HL-60 (cell line): ENCODE data around the gene HOXD12.

ENCODE experiments used
- DNase-seq, 2 experiments: peaks; one replicate each; pipeline ENCODE4 v3.0.0-alpha.2; 2010 to 2020; ENCODE audit warnings: low read depth in 1 of 2, low spot score in 1 of 2
- H3K27ac ChIP-seq: fragments of 250-450 bp; sonication (Bioruptor Pico); replicated peaks from 2 replicates; pipeline ENCODE4 v1.5.1; 2020; ENCODE audit warnings: mild to moderate bottlenecking, moderate library complexity
- H3K27me3 ChIP-seq: fragments of 250-450 bp; sonication (Bioruptor Pico); 2 replicates; pipeline ENCODE4 v1.5.1; 2021; ENCODE audit warnings: mild to moderate bottlenecking, moderate library complexity; ENCODE audit not compliant: insufficient read depth, poor library complexity, severe bottlenecking
- H3K4me3 ChIP-seq: replicated peaks from 2 replicates; pipeline ENCODE4 v1.5.1; 2011; ENCODE audit warnings: mild to moderate bottlenecking, control low read depth, low read length; ENCODE audit not compliant: insufficient read depth
- GABPA ChIP-seq: IDR thresholded peaks from 2 replicates; pipeline ENCODE4 v1.6.1; 2012; ENCODE audit warnings: low read depth
- POLR2AphosphoS5 ChIP-seq: IDR thresholded peaks from 2 replicates; pipeline ENCODE4 v1.6.1; 2012; ENCODE audit warnings: low read depth
- SPI1 ChIP-seq: IDR thresholded peaks from 2 replicates; pipeline ENCODE4 v1.6.1; 2012; ENCODE audit warnings: low read depth, mild to moderate bottlenecking, borderline replicate concordance
- TF ChIP-seq, protein P1 (sequence below): IDR thresholded peaks from one replicate; pipeline ENCODE4 v1.5.1; 2011; ENCODE audit warnings: low read length, control low read depth, inconsistent platforms; ENCODE audit not compliant: insufficient read depth
- TF ChIP-seq, protein P2 (sequence below): IDR thresholded peaks from 2 replicates; pipeline ENCODE4 v1.6.1; 2012; ENCODE audit warnings: low read depth; ENCODE audit not compliant: insufficient replicate concordance

Gene HOXD12

DNA sequence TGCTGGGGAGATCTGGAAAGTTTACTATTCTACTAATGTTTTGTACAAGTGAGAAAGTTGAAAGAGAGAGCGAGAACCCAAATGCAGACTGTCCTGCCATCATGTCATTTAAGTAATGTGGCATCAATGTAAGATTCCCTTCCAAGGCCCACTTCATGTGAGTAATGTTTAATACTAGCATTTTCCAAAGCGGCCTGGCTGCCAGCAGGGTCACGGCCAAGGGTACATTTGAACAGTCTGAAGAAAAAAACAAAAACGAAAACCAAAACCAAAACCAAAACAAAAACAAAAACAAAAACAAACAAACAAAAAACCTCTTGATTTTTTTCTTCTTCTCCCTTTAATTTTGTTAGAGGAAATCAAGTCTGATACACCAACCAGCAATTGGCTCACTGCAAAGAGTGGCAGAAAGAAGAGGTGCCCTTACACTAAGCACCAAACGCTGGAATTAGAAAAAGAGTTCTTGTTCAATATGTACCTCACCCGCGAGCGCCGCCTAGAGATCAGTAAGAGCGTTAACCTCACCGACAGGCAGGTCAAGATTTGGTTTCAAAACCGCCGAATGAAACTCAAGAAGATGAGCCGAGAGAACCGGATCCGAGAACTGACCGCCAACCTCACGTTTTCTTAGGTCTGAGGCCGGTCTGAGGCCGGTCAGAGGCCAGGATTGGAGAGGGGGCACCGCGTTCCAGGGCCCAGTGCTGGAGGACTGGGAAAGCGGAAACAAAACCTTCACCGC is 19.2 kb downstream of the HOXD12 start:
- TF ChIP-seq GABPA (no peak), SPI1 (no peak)
- TF ChIP-seq, protein P1, sequence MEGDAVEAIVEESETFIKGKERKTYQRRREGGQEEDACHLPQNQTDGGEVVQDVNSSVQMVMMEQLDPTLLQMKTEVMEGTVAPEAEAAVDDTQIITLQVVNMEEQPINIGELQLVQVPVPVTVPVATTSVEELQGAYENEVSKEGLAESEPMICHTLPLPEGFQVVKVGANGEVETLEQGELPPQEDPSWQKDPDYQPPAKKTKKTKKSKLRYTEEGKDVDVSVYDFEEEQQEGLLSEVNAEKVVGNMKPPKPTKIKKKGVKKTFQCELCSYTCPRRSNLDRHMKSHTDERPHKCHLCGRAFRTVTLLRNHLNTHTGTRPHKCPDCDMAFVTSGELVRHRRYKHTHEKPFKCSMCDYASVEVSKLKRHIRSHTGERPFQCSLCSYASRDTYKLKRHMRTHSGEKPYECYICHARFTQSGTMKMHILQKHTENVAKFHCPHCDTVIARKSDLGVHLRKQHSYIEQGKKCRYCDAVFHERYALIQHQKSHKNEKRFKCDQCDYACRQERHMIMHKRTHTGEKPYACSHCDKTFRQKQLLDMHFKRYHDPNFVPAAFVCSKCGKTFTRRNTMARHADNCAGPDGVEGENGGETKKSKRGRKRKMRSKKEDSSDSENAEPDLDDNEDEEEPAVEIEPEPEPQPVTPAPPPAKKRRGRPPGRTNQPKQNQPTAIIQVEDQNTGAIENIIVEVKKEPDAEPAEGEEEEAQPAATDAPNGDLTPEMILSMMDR: no peak
- Histone ChIP-seq H3K4me3 (no peak overlapping the region), H3K27ac (no peak overlapping the region), H3K27me3 (peaks cover 94% of the 10 kb centered on the region)
- DNase-seq: no peak

DNA sequence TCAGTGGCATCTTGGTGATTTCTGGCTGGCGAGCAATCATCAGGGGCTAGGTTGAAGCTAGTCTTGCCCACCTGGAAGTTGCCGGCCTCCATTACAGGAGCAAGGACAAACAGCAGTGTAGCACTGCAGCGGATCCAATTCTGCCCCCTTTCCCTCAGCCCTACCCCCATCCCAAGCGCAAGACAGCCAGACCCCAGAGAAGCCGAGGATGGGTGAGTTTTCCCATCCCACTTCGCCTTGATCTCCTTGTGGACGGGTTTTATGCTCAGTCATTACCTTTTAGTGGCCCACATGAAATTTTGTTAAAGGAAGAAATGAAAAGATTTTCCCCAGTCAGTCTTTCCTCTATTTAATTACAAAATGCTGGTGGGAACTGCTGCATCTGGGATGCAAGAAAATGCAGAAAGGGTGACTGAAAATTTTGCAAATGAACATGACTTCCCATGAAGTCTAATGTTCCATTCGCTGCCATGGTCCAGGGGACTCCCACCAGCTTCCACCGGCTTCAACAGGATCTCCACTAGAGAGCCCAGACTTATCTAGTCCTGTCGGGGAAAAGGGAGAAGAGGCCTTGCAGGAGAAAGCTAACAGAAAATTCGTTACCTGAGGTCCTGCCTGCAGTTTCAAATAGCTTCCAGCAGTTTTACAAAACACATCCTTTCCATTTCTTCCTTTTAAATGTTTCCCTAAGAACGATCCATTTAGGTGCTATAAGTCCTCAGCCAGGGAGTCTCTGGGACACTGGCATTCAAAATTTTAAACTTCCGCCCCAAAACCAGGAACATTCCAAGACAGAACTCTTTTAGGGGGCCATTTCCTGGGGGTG is 21.0 kb downstream of the HOXD12 start:
- no peak overlapping the region for H3K27ac ChIP-seq
- TF ChIP-seq, protein P2, sequence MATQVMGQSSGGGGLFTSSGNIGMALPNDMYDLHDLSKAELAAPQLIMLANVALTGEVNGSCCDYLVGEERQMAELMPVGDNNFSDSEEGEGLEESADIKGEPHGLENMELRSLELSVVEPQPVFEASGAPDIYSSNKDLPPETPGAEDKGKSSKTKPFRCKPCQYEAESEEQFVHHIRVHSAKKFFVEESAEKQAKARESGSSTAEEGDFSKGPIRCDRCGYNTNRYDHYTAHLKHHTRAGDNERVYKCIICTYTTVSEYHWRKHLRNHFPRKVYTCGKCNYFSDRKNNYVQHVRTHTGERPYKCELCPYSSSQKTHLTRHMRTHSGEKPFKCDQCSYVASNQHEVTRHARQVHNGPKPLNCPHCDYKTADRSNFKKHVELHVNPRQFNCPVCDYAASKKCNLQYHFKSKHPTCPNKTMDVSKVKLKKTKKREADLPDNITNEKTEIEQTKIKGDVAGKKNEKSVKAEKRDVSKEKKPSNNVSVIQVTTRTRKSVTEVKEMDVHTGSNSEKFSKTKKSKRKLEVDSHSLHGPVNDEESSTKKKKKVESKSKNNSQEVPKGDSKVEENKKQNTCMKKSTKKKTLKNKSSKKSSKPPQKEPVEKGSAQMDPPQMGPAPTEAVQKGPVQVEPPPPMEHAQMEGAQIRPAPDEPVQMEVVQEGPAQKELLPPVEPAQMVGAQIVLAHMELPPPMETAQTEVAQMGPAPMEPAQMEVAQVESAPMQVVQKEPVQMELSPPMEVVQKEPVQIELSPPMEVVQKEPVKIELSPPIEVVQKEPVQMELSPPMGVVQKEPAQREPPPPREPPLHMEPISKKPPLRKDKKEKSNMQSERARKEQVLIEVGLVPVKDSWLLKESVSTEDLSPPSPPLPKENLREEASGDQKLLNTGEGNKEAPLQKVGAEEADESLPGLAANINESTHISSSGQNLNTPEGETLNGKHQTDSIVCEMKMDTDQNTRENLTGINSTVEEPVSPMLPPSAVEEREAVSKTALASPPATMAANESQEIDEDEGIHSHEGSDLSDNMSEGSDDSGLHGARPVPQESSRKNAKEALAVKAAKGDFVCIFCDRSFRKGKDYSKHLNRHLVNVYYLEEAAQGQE: no peak
- TF ChIP-seq, protein P1: no peak
- TF ChIP-seq POLR2AphosphoS5: no peak
- TF ChIP-seq SPI1: no peak
- no peak for TF ChIP-seq GABPA
- DNase-seq: no peak
- H3K27me3 ChIP-seq: peaks cover 94% of the 10 kb centered on the region
- H3K4me3 ChIP-seq: no peak overlapping the region

DNA sequence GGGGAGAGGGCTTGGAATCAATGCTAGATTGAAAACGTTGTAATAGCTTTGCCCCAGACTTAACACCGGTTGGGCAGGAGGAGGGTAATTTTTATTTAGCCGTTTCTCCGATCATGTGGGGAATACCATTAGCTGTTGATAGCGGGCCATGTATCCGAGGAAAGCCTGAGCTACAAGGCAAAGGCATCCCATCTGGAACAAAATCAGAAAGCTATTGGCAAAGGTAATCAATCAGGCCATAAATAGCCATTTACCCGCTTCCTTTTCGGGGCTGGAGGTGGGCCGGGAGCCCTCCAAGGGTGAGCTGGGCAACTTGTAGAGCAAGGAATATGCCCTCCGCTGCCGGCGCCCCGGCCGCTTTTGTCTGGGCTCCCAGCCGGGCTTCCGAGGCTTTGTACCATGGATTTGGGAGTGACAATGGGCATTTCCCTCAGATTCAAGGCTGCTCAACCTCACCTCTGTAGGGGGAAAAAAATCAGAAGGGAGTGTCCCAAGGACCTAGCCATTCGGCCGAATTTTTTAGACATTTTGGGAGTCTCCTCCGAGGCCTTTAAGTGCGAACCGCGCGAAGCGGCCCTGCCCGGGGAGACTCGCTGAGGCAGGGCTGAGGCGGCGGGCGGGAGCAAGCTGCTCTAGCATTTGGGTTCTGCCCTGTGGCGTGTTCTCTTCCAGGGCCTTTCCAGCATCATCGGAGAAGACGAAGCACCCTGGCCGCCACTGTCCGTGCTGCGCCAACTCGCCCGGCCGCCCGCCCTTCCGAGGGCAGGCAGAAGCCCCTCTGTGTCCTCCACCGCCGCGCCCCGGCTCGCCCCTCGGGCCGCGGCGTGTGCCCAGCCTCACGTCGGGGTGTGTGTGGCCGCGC is 21.8 kb downstream of the HOXD12 start:
- H3K4me3 ChIP-seq: no peak overlapping the region
- H3K27ac ChIP-seq: no peak overlapping the region
- no peak for DNase-seq
- peaks cover 94% of the 10 kb centered on the region for H3K27me3 ChIP-seq
- TF ChIP-seq GABPA: no peak
- TF ChIP-seq, protein P2: no peak
- no peak for TF ChIP-seq POLR2AphosphoS5
